PC-3 (cell line): ENCODE measurements around the gene LY6G6F.

Source experiments
- EZH2phosphoT487 ChIP-seq: fragments of 300-600 bp; sonication (generic); IDR thresholded peaks from 2 replicates; pipeline ENCODE4 v1.6.1; 2018; ENCODE audit warnings: mild to moderate bottlenecking, antibody characterized with exemption, low read length, borderline replicate concordance
- TF ChIP-seq, protein P1 (sequence below): fragments of 300-600 bp; sonication (generic); conservative IDR thresholded peaks from 2 replicates; pipeline ENCODE4 v1.5.1; 2017; ENCODE audit warnings: antibody characterized with exemption, low read depth, mild to moderate bottlenecking, low read length

DNA sequence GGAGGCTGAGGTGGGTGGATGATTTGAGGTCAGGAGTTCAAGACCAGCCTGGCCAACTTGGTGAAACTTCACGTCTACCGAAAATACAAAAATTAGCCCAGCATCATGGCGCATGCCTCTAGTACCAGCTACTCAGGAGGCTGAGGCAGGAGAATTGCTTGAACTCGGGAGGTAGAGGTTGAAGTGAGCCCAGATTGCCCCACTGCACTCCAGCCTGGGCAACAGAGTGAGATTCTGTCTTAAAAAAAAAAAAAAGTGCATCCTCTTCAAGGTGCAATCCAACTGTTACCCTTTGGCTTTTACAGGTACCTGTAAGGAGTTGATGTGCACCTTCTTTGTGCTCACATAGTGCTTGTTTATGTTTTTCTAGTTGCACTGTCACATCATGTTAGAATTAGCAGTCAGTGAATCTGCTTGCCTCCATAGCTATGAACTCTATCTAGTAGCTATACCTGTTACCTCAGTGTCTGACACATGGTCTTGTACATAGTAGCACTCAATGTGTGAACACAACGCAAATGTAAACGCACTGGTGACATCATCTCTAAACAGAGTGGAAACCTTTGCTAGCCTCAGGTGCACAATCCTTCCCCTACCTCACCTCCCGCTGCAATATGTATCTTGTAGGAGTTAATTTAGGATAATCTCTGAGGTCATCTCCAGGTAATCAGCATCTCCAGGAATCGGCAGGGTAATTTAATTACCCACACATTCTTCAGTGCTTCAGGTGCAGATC lies 42.8 kb downstream of the LY6G6F start:
- TF ChIP-seq, protein P1, sequence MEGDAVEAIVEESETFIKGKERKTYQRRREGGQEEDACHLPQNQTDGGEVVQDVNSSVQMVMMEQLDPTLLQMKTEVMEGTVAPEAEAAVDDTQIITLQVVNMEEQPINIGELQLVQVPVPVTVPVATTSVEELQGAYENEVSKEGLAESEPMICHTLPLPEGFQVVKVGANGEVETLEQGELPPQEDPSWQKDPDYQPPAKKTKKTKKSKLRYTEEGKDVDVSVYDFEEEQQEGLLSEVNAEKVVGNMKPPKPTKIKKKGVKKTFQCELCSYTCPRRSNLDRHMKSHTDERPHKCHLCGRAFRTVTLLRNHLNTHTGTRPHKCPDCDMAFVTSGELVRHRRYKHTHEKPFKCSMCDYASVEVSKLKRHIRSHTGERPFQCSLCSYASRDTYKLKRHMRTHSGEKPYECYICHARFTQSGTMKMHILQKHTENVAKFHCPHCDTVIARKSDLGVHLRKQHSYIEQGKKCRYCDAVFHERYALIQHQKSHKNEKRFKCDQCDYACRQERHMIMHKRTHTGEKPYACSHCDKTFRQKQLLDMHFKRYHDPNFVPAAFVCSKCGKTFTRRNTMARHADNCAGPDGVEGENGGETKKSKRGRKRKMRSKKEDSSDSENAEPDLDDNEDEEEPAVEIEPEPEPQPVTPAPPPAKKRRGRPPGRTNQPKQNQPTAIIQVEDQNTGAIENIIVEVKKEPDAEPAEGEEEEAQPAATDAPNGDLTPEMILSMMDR = no peak
- no peak for TF ChIP-seq EZH2phosphoT487
